ENCODE data around the gene DNAH14.

Gene DNAH14

GRCh38 chr1:225435487-225435886 is 506.0 kb downstream of the DNAH14 start:
- Histone ChIP-seq H3K4me1 (ENCODE audit: control insufficient read depth in 2 of 2, insufficient read depth in 1 of 2, low read depth in 1 of 2, low read length in 2 of 2) (no peaks in the 10 kb centered on the region), H2AFZ (ENCODE audit: low read length) (no peak overlapping the region), H2BK120ac (ENCODE audit: low read depth, low read length) (no peak overlapping the region), H3K9me3 (replicated peaks in 1 of 2; ENCODE audit: control insufficient read depth in 2 of 2, insufficient read depth in 1 of 2, low read depth in 1 of 2, low read length in 2 of 2) (peaks cover 2 to 3% of the 10 kb centered on the region in 2 donors), H3K36me3 (replicated peaks in 1 of 2; ENCODE audit: control insufficient read depth in 2 of 2, insufficient read depth in 2 of 2, low read length in 2 of 2) (no peaks in the 10 kb centered on the region), H2BK15ac (ENCODE audit: low read length) (no peak overlapping the region), H3K4me3 (ENCODE audit: low read length in 2 of 2) (no peak overlapping the region), H3K14ac (ENCODE audit: low read length) (no peak overlapping the region), H2BK5ac (ENCODE audit: low read length) (no peak overlapping the region), H2AK5ac (ENCODE audit: low read depth, low read length) (no peak overlapping the region), H3K18ac (ENCODE audit: low read length) (no peak overlapping the region), H3K79me1 (ENCODE audit: low read depth, low read length) (peaks cover 1% of the 10 kb centered on the region), H3K4me2 (ENCODE audit: insufficient read depth, low read length, poor library complexity, severe bottlenecking) (no peak overlapping the region), H3K27me3 (ENCODE audit: control insufficient read depth in 3 of 3, insufficient read depth in 3 of 3, low read depth in 1 of 3, low read length in 3 of 3) (no peaks in the 10 kb centered on the region), H4K8ac (ENCODE audit: low read depth, low read length) (no peak overlapping the region), H2BK12ac (ENCODE audit: low read length) (no peak overlapping the region), H3K27ac (replicated peaks; ENCODE audit: low read length) (no peak overlapping the region), H3K23ac (ENCODE audit: low read depth, low read length, poor library complexity) (no peak overlapping the region), H4K91ac (ENCODE audit: low read depth, low read length, poor library complexity) (no peak overlapping the region), H3K9ac (ENCODE audit: low read depth, low read length, poor library complexity) (no peak overlapping the region), H3K4ac (ENCODE audit: low read length) (no peak overlapping the region)
- no CpG with 5 or more reads among the region's 1 CpG for WGBS, 2 donors (ENCODE audit: extremely low coverage in 2 of 2, insufficient read length in 2 of 2, insufficient replicate concordance in 1 of 2)
- DNase-seq (ENCODE audit: low spot score), result no peak

- Histone ChIP-seq H3K4me2 (ENCODE audit: insufficient read depth, low read length, poor library complexity, severe bottlenecking) (no peak overlapping the region), H3K14ac (ENCODE audit: low read length) (no peak overlapping the region), H3K23ac (ENCODE audit: low read depth, low read length, poor library complexity) (no peak overlapping the region), H3K18ac (ENCODE audit: low read length) (no peak overlapping the region), H2BK12ac (ENCODE audit: low read length) (no peak overlapping the region), H3K9ac (ENCODE audit: low read depth, low read length, poor library complexity) (no peak overlapping the region), H4K8ac (ENCODE audit: low read depth, low read length) (no peak overlapping the region), H3K4me1 (ENCODE audit: control insufficient read depth in 2 of 2, insufficient read depth in 1 of 2, low read depth in 1 of 2, low read length in 2 of 2) (no peaks in the 10 kb centered on the region), H3K9me3 (replicated peaks in 1 of 2; ENCODE audit: control insufficient read depth in 2 of 2, insufficient read depth in 1 of 2, low read depth in 1 of 2, low read length in 2 of 2) (peaks cover 0 to 3% of the 10 kb centered on the region in 2 donors), H2BK120ac (ENCODE audit: low read depth, low read length) (no peak overlapping the region), H3K4me3 (ENCODE audit: low read length in 2 of 2) (no peak overlapping the region), H3K27me3 (ENCODE audit: control insufficient read depth in 3 of 3, insufficient read depth in 3 of 3, low read depth in 1 of 3, low read length in 3 of 3) (no peaks in the 10 kb centered on the region), H2BK15ac (ENCODE audit: low read length) (no peak overlapping the region), H3K4ac (ENCODE audit: low read length) (no peak overlapping the region), H2AK5ac (ENCODE audit: low read depth, low read length) (no peak overlapping the region), H3K79me1 (ENCODE audit: low read depth, low read length) (peaks cover 1% of the 10 kb centered on the region), H3K36me3 (replicated peaks in 1 of 2; ENCODE audit: control insufficient read depth in 2 of 2, insufficient read depth in 2 of 2, low read length in 2 of 2) (no peaks in the 10 kb centered on the region), H2AFZ (ENCODE audit: low read length) (no peak overlapping the region), H2BK5ac (ENCODE audit: low read length) (no peak overlapping the region), H4K91ac (ENCODE audit: low read depth, low read length, poor library complexity) (no peak overlapping the region), H3K27ac (replicated peaks; ENCODE audit: low read length) (no peak overlapping the region)
- WGBS, 2 donors (ENCODE audit: extremely low coverage in 2 of 2, insufficient read length in 2 of 2, insufficient replicate concordance in 1 of 2), result no CpG with 5 or more reads among the region's 6 CpGs
- no peak for DNase-seq (ENCODE audit: low spot score)
These were observed 506.5 kb downstream of the DNAH14 start for GRCh38 chr1:225435957-225436392.

GRCh38 chr1:225437710-225438437 is 508.4 kb downstream of the DNAH14 start:
- Histone ChIP-seq H3K79me1 (ENCODE audit: low read depth, low read length) (no peaks in the 10 kb centered on the region), H3K14ac (ENCODE audit: low read length) (no peak overlapping the region), H4K8ac (ENCODE audit: low read depth, low read length) (no peak overlapping the region), H2BK5ac (ENCODE audit: low read length) (no peak overlapping the region), H3K4me2 (ENCODE audit: insufficient read depth, low read length, poor library complexity, severe bottlenecking) (no peak overlapping the region), H3K9me3 (replicated peaks in 1 of 2; ENCODE audit: control insufficient read depth in 2 of 2, insufficient read depth in 1 of 2, low read depth in 1 of 2, low read length in 2 of 2) (no peaks in the 10 kb centered on the region), H3K36me3 (replicated peaks in 1 of 2; ENCODE audit: control insufficient read depth in 2 of 2, insufficient read depth in 2 of 2, low read length in 2 of 2) (no peaks in the 10 kb centered on the region), H3K4me3 (ENCODE audit: low read length in 2 of 2) (no peak overlapping the region), H3K9ac (ENCODE audit: low read depth, low read length, poor library complexity) (no peak overlapping the region), H2AK5ac (ENCODE audit: low read depth, low read length) (no peak overlapping the region), H4K91ac (ENCODE audit: low read depth, low read length, poor library complexity) (no peak overlapping the region), H3K4me1 (ENCODE audit: control insufficient read depth in 2 of 2, insufficient read depth in 1 of 2, low read depth in 1 of 2, low read length in 2 of 2) (no peaks in the 10 kb centered on the region), H2AFZ (ENCODE audit: low read length) (peak overlapping the region; percentile 56), H3K27ac (replicated peaks; ENCODE audit: low read length) (no peak overlapping the region), H3K4ac (ENCODE audit: low read length) (no peak overlapping the region), H3K27me3 (ENCODE audit: control insufficient read depth in 3 of 3, insufficient read depth in 3 of 3, low read depth in 1 of 3, low read length in 3 of 3) (no peaks in the 10 kb centered on the region), H3K23ac (ENCODE audit: low read depth, low read length, poor library complexity) (no peak overlapping the region), H3K18ac (ENCODE audit: low read length) (no peak overlapping the region), H2BK12ac (ENCODE audit: low read length) (no peak overlapping the region), H2BK120ac (ENCODE audit: low read depth, low read length) (no peak overlapping the region), H2BK15ac (ENCODE audit: low read length) (no peak overlapping the region)
- DNase-seq (ENCODE audit: low spot score), result no peak
- WGBS, 2 donors (ENCODE audit: extremely low coverage in 2 of 2, insufficient read length in 2 of 2, insufficient replicate concordance in 1 of 2), result no CpG with 5 or more reads among the region's 5 CpGs

GRCh38 chr1:225440380-225441221 is 511.1 kb downstream of the DNAH14 start:
- H3K18ac ChIP-seq (ENCODE audit: low read length), result no peak overlapping the region
- H2BK15ac ChIP-seq (ENCODE audit: low read length), result no peak overlapping the region
- DNase-seq (ENCODE audit: low spot score), result no peak
- H3K14ac ChIP-seq (ENCODE audit: low read length), result no peak overlapping the region
- no peak overlapping the region for H3K9ac ChIP-seq (ENCODE audit: low read depth, low read length, poor library complexity)
- no peak overlapping the region for H3K4me3 ChIP-seq (ENCODE audit: low read length in 2 of 2)
- no peak overlapping the region for H3K27ac ChIP-seq (replicated peaks; ENCODE audit: low read length)
- no peaks in the 10 kb centered on the region for H3K27me3 ChIP-seq (ENCODE audit: control insufficient read depth in 3 of 3, insufficient read depth in 3 of 3, low read depth in 1 of 3, low read length in 3 of 3)
- no peak overlapping the region for H2BK12ac ChIP-seq (ENCODE audit: low read length)
- H3K79me1 ChIP-seq (ENCODE audit: low read depth, low read length), result no peaks in the 10 kb centered on the region
- no peak overlapping the region for H2BK5ac ChIP-seq (ENCODE audit: low read length)
- H4K91ac ChIP-seq (ENCODE audit: low read depth, low read length, poor library complexity), result no peak overlapping the region
- no peak overlapping the region for H2BK120ac ChIP-seq (ENCODE audit: low read depth, low read length)
- no peak overlapping the region for H3K23ac ChIP-seq (ENCODE audit: low read depth, low read length, poor library complexity)
- no peak overlapping the region for H3K4ac ChIP-seq (ENCODE audit: low read length)
- no peak overlapping the region for H3K4me2 ChIP-seq (ENCODE audit: insufficient read depth, low read length, poor library complexity, severe bottlenecking)
- H3K36me3 ChIP-seq (replicated peaks in 1 of 2; ENCODE audit: control insufficient read depth in 2 of 2, insufficient read depth in 2 of 2, low read length in 2 of 2), result no peaks in the 10 kb centered on the region
- WGBS, 2 donors (ENCODE audit: extremely low coverage in 2 of 2, insufficient read length in 2 of 2, insufficient replicate concordance in 1 of 2), result no CpG with 5 or more reads among the region's 4 CpGs
- peaks cover 0 to 3% of the 10 kb centered on the region in 2 donors for H3K4me1 ChIP-seq (ENCODE audit: control insufficient read depth in 2 of 2, insufficient read depth in 1 of 2, low read depth in 1 of 2, low read length in 2 of 2)
- no peaks in the 10 kb centered on the region for H3K9me3 ChIP-seq (replicated peaks in 1 of 2; ENCODE audit: control insufficient read depth in 2 of 2, insufficient read depth in 1 of 2, low read depth in 1 of 2, low read length in 2 of 2)
- no peak overlapping the region for H2AK5ac ChIP-seq (ENCODE audit: low read depth, low read length)
- H2AFZ ChIP-seq (ENCODE audit: low read length), result no peak overlapping the region
- no peak overlapping the region for H4K8ac ChIP-seq (ENCODE audit: low read depth, low read length)

All from neuronal stem cell (in vitro differentiated cells).